Sigmoid colon (tissue), 4 donors: ENCODE measurements around the gene PHF21A.

Experiments
- CTCF ChIP-seq, 4 experiments: fragments of 450-650 bp in 3 of 4; fragments of 200-600 bp in 1 of 4; IDR thresholded peaks; one replicate each; pipeline ENCODE4 v1.5.1; 2016 to 2019; ENCODE audit warnings: antibody characterized with exemption in 4 of 4, mild to moderate bottlenecking in 3 of 4, moderate library complexity in 2 of 4
- POLR2AphosphoS5 ChIP-seq, 4 donors: sonication (generic); formaldehyde crosslinking; IDR thresholded peaks; one replicate each; pipeline ENCODE4 v1.6.1; 2017; ENCODE audit warnings: antibody characterized with exemption in 4 of 4

- TF ChIP-seq CTCF (IDR thresholded peaks at IDR 0.05): no peak
- no peak for TF ChIP-seq POLR2AphosphoS5 (IDR thresholded peaks at IDR 0.05)
Observed at GRCh38 chr11:45899086-45899447, 222.2 kb downstream of the PHF21A start.
